Suprapubic skin (tissue), 4 donors: ENCODE measurements around the gene MAPKAPK5. TPM values are rescaled to one million over a fixed set of nuclear protein-coding genes. Genes with fewer than 3 reads are reported as not detected.

Experiments
- DNase-seq, 2 donors: peaks; one replicate each; pipeline ENCODE4 v3.0.0-alpha.2; 2019; ENCODE audit warnings: low spot score in 2 of 2
- H3K27ac ChIP-seq: fragments of 200-600 bp; sonication (generic); one replicate; pipeline ENCODE4 v1.5.1; 2019
- H3K27me3 ChIP-seq: fragments of 200-600 bp; sonication (generic); one replicate; pipeline ENCODE4 v1.5.1; 2019
- H3K36me3 ChIP-seq: fragments of 200-600 bp; sonication (generic); one replicate; pipeline ENCODE4 v1.5.1; 2019
- H3K4me1 ChIP-seq: fragments of 200-600 bp; sonication (generic); one replicate; pipeline ENCODE4 v1.5.1; 2019
- H3K4me3 ChIP-seq: fragments of 200-600 bp; sonication (generic); one replicate; pipeline ENCODE4 v1.5.1; 2019; ENCODE audit warnings: mild to moderate bottlenecking
- H3K9me3 ChIP-seq: fragments of 200-600 bp; sonication (generic); one replicate; pipeline ENCODE4 v1.5.1; 2019
- EP300 ChIP-seq: sonication (generic); formaldehyde crosslinking; IDR thresholded peaks from one replicate; pipeline ENCODE4 v1.6.1; 2017; ENCODE audit warnings: antibody characterized with exemption
- POLR2A ChIP-seq, 2 donors: fragments of 450-650 bp; IDR thresholded peaks; one replicate each; pipeline ENCODE4 v1.6.1; 2017; ENCODE audit warnings: antibody characterized with exemption in 2 of 2, mild to moderate bottlenecking in 2 of 2, moderate library complexity in 2 of 2
- POLR2AphosphoS5 ChIP-seq, 3 donors: sonication (generic); formaldehyde crosslinking; IDR thresholded peaks; one replicate each; pipeline ENCODE4 v1.6.1; 2017; ENCODE audit warnings: antibody characterized with exemption in 3 of 3
- WGBS: methylation state at CpG from one replicate; pipeline ENCODE4 v1.1.5; 2018; 5-methylcytosine and 5-hydroxymethylcytosine counted together
- total RNA-seq, 4 donors: library from RNA; depleted of rRNA; stranded (reverse); fragments of >200 nt; gene quantifications; one replicate each; pipeline ENCODE4 v1.1.0, GENCODE V29; 2016
- TF ChIP-seq, protein P1 (sequence below), 2 donors: fragments of 200-600 bp in 1 of 2; fragments of 450-650 bp in 1 of 2; sonication (generic) in 1 of 2; IDR thresholded peaks; one replicate each; pipeline ENCODE4 v1.5.1; 2016 to 2019; ENCODE audit warnings: antibody characterized with exemption in 2 of 2, mild to moderate bottlenecking in 1 of 2, moderate library complexity in 1 of 2

Gene MAPKAPK5
- total RNA-seq, 4 donors from 2014 or later: 38.9 to 69.7 (median 58.6) TPM

DNA sequence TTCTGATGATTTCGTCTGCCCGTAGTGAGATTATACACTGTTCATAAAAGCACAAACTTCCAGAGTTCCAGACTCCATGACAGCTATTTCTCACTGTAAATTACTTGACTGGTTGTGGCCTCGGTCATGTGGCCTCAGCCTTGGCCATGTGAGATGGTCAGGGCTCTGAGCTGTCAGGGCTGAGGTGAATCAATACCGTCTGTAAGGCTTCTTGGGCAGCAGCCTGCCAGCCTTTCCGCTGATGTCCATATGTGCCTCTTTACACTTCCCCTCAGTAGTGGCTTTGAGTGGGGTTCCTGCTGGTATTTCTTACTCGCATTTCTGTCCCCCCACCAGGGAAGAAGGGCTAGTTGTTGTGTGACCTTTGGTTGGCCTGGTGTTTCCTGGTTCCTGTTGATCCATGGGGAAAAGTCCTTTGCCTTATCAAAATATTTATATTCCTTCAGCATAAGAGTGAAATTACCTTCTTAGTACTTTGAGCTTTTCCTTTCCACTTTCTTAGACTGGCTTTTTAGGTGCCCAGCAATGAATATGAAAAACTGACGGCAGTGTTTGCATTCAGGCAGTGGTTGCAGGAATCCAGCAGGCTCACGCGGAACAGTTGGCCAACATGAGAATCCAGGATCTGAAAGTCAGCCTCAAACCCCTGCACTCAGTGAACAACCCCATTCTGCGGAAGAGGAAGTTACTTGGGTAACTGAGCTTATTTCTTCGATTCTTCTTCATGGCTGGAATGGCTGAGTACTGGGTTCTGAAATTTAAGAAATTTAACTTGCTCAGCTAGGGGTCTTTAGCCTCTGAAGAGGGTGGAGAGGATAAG, 46.1 kb downstream of the MAPKAPK5 start:
- no peaks in the 10 kb centered on the region for H3K9me3 ChIP-seq
- no peak overlapping the region for H3K4me3 ChIP-seq
- TF ChIP-seq EP300: no peak
- no peak for TF ChIP-seq POLR2A (IDR thresholded peaks at IDR 0.05)
- no peak for TF ChIP-seq POLR2AphosphoS5 (IDR thresholded peaks at IDR 0.05)
- TF ChIP-seq, protein P1, sequence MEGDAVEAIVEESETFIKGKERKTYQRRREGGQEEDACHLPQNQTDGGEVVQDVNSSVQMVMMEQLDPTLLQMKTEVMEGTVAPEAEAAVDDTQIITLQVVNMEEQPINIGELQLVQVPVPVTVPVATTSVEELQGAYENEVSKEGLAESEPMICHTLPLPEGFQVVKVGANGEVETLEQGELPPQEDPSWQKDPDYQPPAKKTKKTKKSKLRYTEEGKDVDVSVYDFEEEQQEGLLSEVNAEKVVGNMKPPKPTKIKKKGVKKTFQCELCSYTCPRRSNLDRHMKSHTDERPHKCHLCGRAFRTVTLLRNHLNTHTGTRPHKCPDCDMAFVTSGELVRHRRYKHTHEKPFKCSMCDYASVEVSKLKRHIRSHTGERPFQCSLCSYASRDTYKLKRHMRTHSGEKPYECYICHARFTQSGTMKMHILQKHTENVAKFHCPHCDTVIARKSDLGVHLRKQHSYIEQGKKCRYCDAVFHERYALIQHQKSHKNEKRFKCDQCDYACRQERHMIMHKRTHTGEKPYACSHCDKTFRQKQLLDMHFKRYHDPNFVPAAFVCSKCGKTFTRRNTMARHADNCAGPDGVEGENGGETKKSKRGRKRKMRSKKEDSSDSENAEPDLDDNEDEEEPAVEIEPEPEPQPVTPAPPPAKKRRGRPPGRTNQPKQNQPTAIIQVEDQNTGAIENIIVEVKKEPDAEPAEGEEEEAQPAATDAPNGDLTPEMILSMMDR (IDR thresholded peaks at IDR 0.05): no peak
- no peaks in the 10 kb centered on the region for H3K4me1 ChIP-seq
- H3K27ac ChIP-seq: no peak overlapping the region
- peaks cover 94% of the 10 kb centered on the region for H3K36me3 ChIP-seq
- H3K27me3 ChIP-seq: no peaks in the 10 kb centered on the region
- no peak for DNase-seq
- 93% methylated on average over 11 of the region's 11 CpGs for WGBS

DNA sequence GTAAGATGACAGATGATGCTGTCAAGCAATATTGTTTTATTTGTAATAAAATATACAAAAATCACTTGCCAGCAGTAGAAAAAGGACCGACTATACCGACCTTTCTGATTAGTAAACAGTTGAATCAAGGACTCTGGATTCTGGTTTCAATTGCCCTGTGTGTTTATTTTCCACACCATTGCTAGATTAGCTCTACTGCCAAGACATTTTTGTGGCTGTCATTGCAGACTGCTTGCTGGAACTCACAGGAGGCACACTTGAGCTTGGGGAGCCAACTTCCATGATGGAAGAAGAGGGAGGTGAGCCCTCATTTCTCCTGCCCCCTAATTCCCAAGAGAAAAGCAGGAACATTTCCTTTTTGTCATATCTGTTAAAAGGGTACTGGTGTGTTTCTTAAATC, 51.3 kb downstream of the MAPKAPK5 start:
- H3K4me1 ChIP-seq: no peaks in the 10 kb centered on the region

DNA sequence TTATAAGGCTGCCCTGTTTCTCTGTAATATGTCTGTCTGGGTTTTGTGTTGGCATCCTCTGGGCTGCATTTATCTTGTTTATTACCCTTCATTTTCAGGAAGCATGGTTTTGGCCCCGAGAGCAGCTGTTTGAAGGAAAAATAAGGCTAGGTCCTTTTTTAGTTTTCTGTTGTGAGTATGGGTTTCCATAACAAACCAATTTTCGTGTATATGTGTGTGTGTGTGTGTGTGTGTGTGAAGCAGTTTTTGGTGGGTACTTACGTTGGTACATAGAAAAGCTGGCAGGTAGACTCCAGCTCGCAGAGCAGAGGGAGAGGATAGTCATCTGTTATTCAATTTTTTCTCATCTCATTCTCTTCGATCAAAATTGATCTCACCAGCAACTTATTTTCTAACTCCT, 52.5 kb downstream of the MAPKAPK5 start:
- TF ChIP-seq EP300: no peak
- no peak for TF ChIP-seq POLR2A (IDR thresholded peaks at IDR 0.05)
- no peak for TF ChIP-seq POLR2AphosphoS5 (IDR thresholded peaks at IDR 0.05)
- TF ChIP-seq, protein P1 (IDR thresholded peaks at IDR 0.05): no peak
- no peak overlapping the region for H3K27ac ChIP-seq
- WGBS: 78% methylated on average over 5 of the region's 5 CpGs
- H3K4me1 ChIP-seq: no peaks in the 10 kb centered on the region
- peaks cover 66% of the 10 kb centered on the region for H3K36me3 ChIP-seq
- DNase-seq: no peak
- no peaks in the 10 kb centered on the region for H3K9me3 ChIP-seq
- H3K27me3 ChIP-seq: no peaks in the 10 kb centered on the region
- H3K4me3 ChIP-seq: no peak overlapping the region

More for the DNA sequence above, 51.3 kb downstream of the MAPKAPK5 start:
- TF ChIP-seq POLR2A (IDR thresholded peaks at IDR 0.05) (no peak), POLR2AphosphoS5 (IDR thresholded peaks at IDR 0.05) (no peak), EP300 (no peak)
- TF ChIP-seq, protein P1 (IDR thresholded peaks at IDR 0.05): no peak
- Histone ChIP-seq H3K27ac (no peak overlapping the region), H3K4me3 (no peak overlapping the region), H3K36me3 (peaks cover 79% of the 10 kb centered on the region), H3K9me3 (no peaks in the 10 kb centered on the region), H3K27me3 (no peaks in the 10 kb centered on the region)
- no peak for DNase-seq
- 89% methylated on average over 2 of the region's 2 CpGs for WGBS

- Histone ChIP-seq H3K9me3 (no peaks in the 10 kb centered on the region), H3K4me3 (no peak overlapping the region), H3K4me1 (no peaks in the 10 kb centered on the region), H3K36me3 (peaks cover 2% of the 10 kb centered on the region), H3K27me3 (no peaks in the 10 kb centered on the region), H3K27ac (no peak overlapping the region)
- no peak for TF ChIP-seq EP300
- TF ChIP-seq, protein P1 (IDR thresholded peaks at IDR 0.05): no peak
- TF ChIP-seq POLR2A (IDR thresholded peaks at IDR 0.05): no peak
- no peak for TF ChIP-seq POLR2AphosphoS5 (IDR thresholded peaks at IDR 0.05)
- DNase-seq: no peak
- WGBS: 72% methylated on average over 4 of the region's 4 CpGs
Measured at GRCh38 chr12:111901182-111901581, 59.2 kb downstream of the MAPKAPK5 start.

DNA sequence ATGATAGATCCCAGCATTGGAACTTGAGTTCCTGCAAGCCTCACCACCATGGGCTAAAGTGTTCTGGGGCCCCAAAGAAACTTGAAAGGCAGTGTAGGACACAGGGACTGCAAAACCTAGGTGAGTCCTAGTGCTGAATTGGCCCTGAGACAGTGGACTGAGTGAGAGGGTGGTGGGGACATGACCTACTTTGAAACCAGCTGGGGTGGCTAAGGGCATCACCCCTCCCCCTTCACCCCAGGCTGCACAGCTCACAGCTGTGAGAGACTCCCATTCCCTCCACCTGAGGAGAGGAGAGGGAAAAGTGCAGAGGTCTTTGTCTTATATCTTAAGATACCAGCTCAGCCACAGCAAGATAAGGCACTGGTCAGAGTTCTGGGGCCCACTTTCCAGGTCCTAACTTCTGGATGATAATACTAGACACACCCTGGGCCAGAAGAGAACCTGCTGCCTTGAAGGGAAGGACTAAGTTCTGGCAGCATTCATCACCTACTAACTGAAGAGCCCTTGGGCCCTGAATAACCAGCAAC, 62.5 kb downstream of the MAPKAPK5 start:
- no peaks in the 10 kb centered on the region for H3K27me3 ChIP-seq
- no peaks in the 10 kb centered on the region for H3K36me3 ChIP-seq
- DNase-seq: no peak
- H3K27ac ChIP-seq: no peak overlapping the region
- H3K4me1 ChIP-seq: no peaks in the 10 kb centered on the region
- H3K4me3 ChIP-seq: no peak overlapping the region
- no peak for TF ChIP-seq POLR2AphosphoS5 (IDR thresholded peaks at IDR 0.05)
- TF ChIP-seq, protein P1 (IDR thresholded peaks at IDR 0.05): no peak
- TF ChIP-seq POLR2A (IDR thresholded peaks at IDR 0.05): no peak
- no peak for TF ChIP-seq EP300
- H3K9me3 ChIP-seq: peaks cover 11% of the 10 kb centered on the region
